ENCODE results near the gene ATP2B3. TPM values are rescaled to one million over a fixed set of nuclear protein-coding genes. Genes with fewer than 3 reads are reported as not detected.

Gene ATP2B3
- total RNA-seq, 4 donors from 2014 or later, result not detected

DNA sequence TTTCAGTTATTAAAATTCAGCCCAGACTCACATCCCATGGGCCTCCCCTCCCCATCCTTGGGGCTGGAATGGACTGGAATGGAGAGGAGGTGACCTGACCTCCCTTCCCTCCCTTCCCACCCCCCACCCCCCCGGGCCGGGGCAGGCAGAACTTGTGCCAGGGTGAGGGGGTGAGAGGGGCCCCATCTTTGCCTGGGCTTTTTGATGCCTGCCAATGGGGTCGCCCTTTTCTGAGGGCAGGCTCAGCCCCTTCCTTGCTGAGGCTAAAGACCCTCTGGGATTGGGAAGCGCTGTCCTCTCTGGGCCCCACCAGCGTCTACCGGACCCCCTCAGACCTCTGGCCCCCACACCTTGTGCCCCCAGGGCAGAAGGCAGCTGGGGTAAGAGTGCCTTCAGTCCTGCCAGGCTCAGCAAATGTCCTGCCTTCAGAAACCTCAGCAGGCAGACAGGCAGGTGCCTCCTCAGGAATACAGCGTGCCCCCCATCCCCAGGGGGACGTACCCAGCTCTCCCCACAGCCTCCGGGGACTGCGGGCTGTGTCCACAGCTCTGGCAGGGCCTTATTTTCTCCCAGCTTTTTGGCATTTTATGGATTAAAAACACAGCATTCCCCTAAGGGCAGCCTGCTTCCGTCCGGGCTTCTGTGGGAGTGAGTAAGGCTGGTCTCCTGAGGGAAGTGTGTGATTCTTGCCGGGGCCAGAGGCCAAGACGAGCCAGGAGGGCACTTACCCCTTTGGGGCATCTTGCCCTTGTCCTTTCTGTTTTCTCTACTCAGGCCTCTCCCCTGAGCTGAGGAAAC, 94.1 kb downstream of the ATP2B3 start:
- 60% methylated on average over 13 of the region's 14 CpGs for WGBS
- TF ChIP-seq EP300 (IDR thresholded peaks at IDR 0.05), result no peak
- no peaks in the 10 kb centered on the region for H3K36me3 ChIP-seq
- no peaks in the 10 kb centered on the region for H3K27me3 ChIP-seq
- H3K4me1 ChIP-seq, result peaks cover 11% of the 10 kb centered on the region
- H3K4me3 ChIP-seq, result no peak overlapping the region
- peak in 1 of 2 donors; percentile 49 for DNase-seq (ENCODE audit: low spot score in 2 of 2)
- H3K27ac ChIP-seq, result no peak overlapping the region
- no peaks in the 10 kb centered on the region for H3K9me3 ChIP-seq

DNA sequence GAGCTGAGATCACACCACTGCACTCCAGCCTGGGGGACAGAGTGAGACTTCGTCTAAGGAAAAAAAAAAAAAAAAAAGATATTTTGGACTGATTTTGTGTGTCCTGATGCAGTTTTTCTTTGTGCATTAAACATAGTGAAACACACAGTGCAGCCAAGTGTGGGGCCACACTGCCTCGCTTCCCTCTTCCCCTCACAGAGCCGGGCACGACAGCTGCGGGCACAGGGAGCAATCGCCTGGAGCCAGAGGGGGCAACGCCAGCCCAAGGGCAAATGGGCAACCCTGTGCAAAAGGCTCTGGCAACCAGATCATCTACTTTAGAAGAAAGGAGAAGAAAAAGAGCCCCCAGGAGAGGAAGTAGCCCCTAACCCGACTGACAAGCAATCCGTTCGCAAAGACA, 95.0 kb downstream of the ATP2B3 start:
- DNase-seq (ENCODE audit: low spot score in 2 of 2), result no peak
- Histone ChIP-seq H3K27ac (no peak overlapping the region), H3K9me3 (no peaks in the 10 kb centered on the region), H3K4me1 (peaks cover 11% of the 10 kb centered on the region), H3K4me3 (no peak overlapping the region), H3K36me3 (no peaks in the 10 kb centered on the region), H3K27me3 (no peaks in the 10 kb centered on the region)
- WGBS, result 77% methylated on average over 10 of the region's 10 CpGs
- no peak for TF ChIP-seq POLR2AphosphoS5 (IDR thresholded peaks at IDR 0.05)
- no peak for TF ChIP-seq POLR2A (IDR thresholded peaks at IDR 0.05)
- TF ChIP-seq, protein P1, sequence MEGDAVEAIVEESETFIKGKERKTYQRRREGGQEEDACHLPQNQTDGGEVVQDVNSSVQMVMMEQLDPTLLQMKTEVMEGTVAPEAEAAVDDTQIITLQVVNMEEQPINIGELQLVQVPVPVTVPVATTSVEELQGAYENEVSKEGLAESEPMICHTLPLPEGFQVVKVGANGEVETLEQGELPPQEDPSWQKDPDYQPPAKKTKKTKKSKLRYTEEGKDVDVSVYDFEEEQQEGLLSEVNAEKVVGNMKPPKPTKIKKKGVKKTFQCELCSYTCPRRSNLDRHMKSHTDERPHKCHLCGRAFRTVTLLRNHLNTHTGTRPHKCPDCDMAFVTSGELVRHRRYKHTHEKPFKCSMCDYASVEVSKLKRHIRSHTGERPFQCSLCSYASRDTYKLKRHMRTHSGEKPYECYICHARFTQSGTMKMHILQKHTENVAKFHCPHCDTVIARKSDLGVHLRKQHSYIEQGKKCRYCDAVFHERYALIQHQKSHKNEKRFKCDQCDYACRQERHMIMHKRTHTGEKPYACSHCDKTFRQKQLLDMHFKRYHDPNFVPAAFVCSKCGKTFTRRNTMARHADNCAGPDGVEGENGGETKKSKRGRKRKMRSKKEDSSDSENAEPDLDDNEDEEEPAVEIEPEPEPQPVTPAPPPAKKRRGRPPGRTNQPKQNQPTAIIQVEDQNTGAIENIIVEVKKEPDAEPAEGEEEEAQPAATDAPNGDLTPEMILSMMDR (IDR thresholded peaks at IDR 0.05), result no peak
- no peak for TF ChIP-seq EP300 (IDR thresholded peaks at IDR 0.05)

DNA sequence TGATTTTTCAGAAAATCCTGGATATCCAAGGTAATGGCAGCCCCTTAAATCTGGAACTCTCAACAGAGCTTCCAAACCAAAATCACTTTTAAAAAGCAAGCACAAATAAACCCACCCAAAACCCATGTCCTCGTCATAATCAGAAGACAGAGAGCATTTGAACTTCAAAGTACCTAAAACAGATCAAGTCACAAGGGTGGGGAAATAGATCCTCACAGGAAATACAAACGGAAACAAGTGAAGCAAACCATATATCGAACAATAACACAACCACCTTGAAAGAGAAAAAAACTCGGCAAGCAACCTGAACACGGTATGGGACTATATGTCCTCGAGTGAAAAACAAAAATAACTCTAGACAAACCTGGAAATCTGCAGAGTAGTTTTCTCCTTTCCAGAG, 97.4 kb downstream of the ATP2B3 start:
- Histone ChIP-seq H3K4me3 (no peak overlapping the region), H3K9me3 (no peaks in the 10 kb centered on the region), H3K27ac (no peak overlapping the region), H3K4me1 (peaks cover 9% of the 10 kb centered on the region), H3K27me3 (peaks cover 3% of the 10 kb centered on the region), H3K36me3 (no peaks in the 10 kb centered on the region)
- TF ChIP-seq, protein P1 (IDR thresholded peaks at IDR 0.05), result no peak
- TF ChIP-seq POLR2AphosphoS5 (IDR thresholded peaks at IDR 0.05) (no peak), POLR2A (IDR thresholded peaks at IDR 0.05) (no peak), EP300 (IDR thresholded peaks at IDR 0.05) (no peak)
- DNase-seq (ENCODE audit: low spot score in 2 of 2), result no peak
- 70% methylated on average over 6 of the region's 6 CpGs for WGBS

DNA sequence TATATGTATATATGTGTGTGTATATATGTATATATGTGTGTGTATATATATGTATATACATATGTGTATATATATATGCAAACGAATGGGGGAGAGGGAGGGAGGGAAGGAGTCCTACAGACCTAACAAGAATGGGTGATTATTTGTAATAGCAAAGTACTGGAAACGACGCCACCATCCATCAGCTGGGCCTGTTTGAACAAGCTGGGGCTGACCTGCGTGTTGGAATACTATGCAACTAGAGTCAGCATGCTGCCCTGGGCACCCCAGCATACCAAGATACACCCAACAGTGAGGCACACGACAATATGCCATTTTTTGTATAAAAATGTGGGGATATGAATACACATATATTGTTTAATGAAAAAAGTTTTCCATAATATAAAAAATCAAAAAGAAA, 103.1 kb downstream of the ATP2B3 start:
- DNase-seq (ENCODE audit: low spot score in 2 of 2), result no peak
- no peak overlapping the region for H3K27ac ChIP-seq
- WGBS, result 72% methylated on average over 5 of the region's 5 CpGs
- H3K27me3 ChIP-seq, result peaks cover 3% of the 10 kb centered on the region
- no peaks in the 10 kb centered on the region for H3K4me1 ChIP-seq
- TF ChIP-seq POLR2AphosphoS5 (IDR thresholded peaks at IDR 0.05) (no peak), EP300 (IDR thresholded peaks at IDR 0.05) (no peak), POLR2A (IDR thresholded peaks at IDR 0.05) (no peak)
- TF ChIP-seq, protein P1 (IDR thresholded peaks at IDR 0.05), result no peak
- H3K9me3 ChIP-seq, result no peaks in the 10 kb centered on the region
- no peaks in the 10 kb centered on the region for H3K36me3 ChIP-seq
- no peak overlapping the region for H3K4me3 ChIP-seq

DNA sequence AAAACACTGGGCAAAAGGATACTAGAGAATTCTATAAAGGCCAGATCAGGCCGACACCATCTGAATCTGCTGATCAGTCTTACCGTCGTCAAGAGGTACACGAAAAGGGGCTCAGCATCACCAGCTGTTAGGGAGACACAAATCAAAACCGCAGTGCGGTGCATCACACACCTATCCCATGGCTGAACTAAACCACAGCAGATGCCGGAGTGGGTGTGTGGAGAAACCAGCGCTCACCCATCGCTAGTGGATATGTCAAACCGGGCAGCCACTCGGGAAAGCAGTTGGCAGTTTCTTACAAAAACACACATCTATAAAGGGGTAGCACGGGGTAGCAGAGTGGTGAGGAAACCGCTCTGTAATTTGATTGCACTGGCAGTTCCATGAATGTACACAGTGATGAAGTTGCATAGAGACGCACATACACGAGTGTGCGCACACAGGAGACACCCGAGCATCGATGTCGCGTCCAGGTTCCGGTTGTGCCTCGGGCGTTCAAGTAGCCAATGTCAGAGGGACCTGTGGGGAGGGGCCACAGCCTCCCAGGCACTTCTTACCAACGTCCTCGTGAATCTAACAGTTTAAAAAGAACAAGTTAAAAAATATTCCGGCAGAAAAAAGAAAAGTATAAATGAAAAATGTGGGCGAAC, 104.6 kb downstream of the ATP2B3 start:
- H3K4me3 ChIP-seq, result no peak overlapping the region
- peak in 1 of 2 donors; percentile 29 for DNase-seq (ENCODE audit: low spot score in 2 of 2)
- H3K4me1 ChIP-seq, result no peaks in the 10 kb centered on the region
- no peaks in the 10 kb centered on the region for H3K36me3 ChIP-seq
- H3K27me3 ChIP-seq, result peaks cover 3% of the 10 kb centered on the region
- no peaks in the 10 kb centered on the region for H3K9me3 ChIP-seq
- TF ChIP-seq POLR2A (IDR thresholded peaks at IDR 0.05), result no peak
- no peak overlapping the region for H3K27ac ChIP-seq
- 89% methylated on average over 27 of the region's 27 CpGs for WGBS

DNA sequence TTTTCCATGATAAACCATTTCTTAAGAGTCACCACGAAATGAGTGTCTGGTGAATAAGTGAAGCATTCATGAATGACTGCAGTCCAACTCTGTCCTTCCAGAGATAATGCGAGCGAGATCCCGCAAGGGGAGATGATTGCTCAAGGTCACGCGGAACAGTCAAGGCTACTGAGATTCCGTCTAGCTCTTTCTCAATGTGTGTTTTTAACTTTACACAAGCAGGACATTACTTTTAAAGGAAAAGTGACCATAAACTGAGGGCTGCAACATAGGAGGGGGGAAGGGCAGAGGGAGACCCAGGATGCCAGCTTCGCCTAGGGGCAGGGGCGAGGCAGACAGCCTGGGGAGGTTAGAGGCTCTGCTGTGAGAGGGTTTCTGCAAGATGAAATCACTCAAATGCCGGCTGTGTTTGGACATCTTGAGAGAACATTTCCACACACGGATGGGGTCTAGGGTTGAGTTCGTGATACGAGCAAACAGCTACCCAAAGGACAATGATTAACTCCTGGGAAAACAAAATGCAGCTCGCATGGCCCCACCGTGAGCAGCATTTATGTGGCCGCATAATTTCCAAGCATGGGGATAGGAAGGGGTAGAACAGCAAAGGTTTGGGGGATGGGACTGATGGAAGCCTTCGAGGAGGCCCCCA, 105.3 kb downstream of the ATP2B3 start:
- 80% methylated on average over 17 of the region's 17 CpGs for WGBS
- Histone ChIP-seq H3K4me3 (no peak overlapping the region), H3K27ac (no peak overlapping the region), H3K4me1 (no peaks in the 10 kb centered on the region), H3K9me3 (no peaks in the 10 kb centered on the region), H3K27me3 (peaks cover 3% of the 10 kb centered on the region), H3K36me3 (no peaks in the 10 kb centered on the region)
- TF ChIP-seq EP300 (IDR thresholded peaks at IDR 0.05), result no peak
- no peak for DNase-seq (ENCODE audit: low spot score in 2 of 2)

Data from suprapubic skin (tissue), 4 donors.